AG04449 (cell line): Measurements from ENCODE around the gene DOCK4.

Experiments used
- CTCF ChIA-PET: fragments of 350-600 bp; formaldehyde crosslinking; extraction: SDS; loops from one replicate; lab custom pipeline; 2021; ENCODE audit warnings: antibody characterized with exemption; lab: Yijun Ruan, JAX
- POLR2A ChIA-PET: fragments of 400-600, 350-600 bp; formaldehyde crosslinking; extraction: SDS; loops from one replicate; lab custom pipeline; 2020; ENCODE audit warnings: antibody characterized with exemption, inconsistent platforms; lab: Yijun Ruan, JAX
- DNase-seq: peaks from one replicate; pipeline ENCODE4 v3.0.0-alpha.2; 2010; ENCODE audit warnings: low read depth, low spot score
- H3K4me3 ChIP-seq: 2 replicates; pipeline ENCODE4 v1.5.1; 2011; ENCODE audit warnings: low read depth, mild to moderate bottlenecking, control low read depth, low read length
- CTCF ChIP-seq: IDR thresholded peaks from one replicate; pipeline ENCODE4 v1.5.1; 2011; ENCODE audit warnings: mild to moderate bottlenecking, moderate library complexity, low read length, control low read depth, inconsistent platforms; ENCODE audit not compliant: insufficient read depth; ENCODE audit errors: missing control alignments

The DOCK4 gene

GRCh38 chr7:111750228-111750627, 456.0 kb downstream of the DOCK4 start:
- no peak for TF ChIP-seq CTCF
- ChIA-PET CTCF (interaction anchor here (1.3 to 16.6 kb wide), 4 partner anchors 9 to 103 kb away, joined by 5 to 549 read pairs (median 9); no protein-coding TSS in a partner anchor), POLR2A (no interaction called here)
- no peak for DNase-seq
- no peak overlapping the region for H3K4me3 ChIP-seq

- no peak for DNase-seq
- TF ChIP-seq CTCF: no peak
- POLR2A ChIA-PET: no interaction called here
- CTCF ChIA-PET: interaction anchor here (1.0 to 16.6 kb wide), 5 partner anchors 8 to 104 kb away, joined by 3 to 549 read pairs (median 6); no protein-coding TSS in a partner anchor
- no peak overlapping the region for H3K4me3 ChIP-seq
Measured at GRCh38 chr7:111749625-111750024, 456.6 kb downstream of the DOCK4 start.

GRCh38 chr7:111747718-111748117, 458.5 kb downstream of the DOCK4 start:
- no peak for DNase-seq
- ChIA-PET POLR2A (no interaction called here), CTCF (interaction anchor here (1.7 to 16.6 kb wide), 2 partner anchors 105 to 732 kb away, joined by 4 to 549 read pairs; no protein-coding TSS in a partner anchor)
- H3K4me3 ChIP-seq: no peak overlapping the region
- TF ChIP-seq CTCF: no peak

- DNase-seq: no peak
- no peak overlapping the region for H3K4me3 ChIP-seq
- CTCF ChIA-PET: interaction anchor here (1.0 to 1.7 kb wide), 2 partner anchors 110 to 733 kb away, joined by 3 to 4 read pairs; no protein-coding TSS in a partner anchor
- POLR2A ChIA-PET: no interaction called here
- no peak for TF ChIP-seq CTCF
Measured at GRCh38 chr7:111746950-111747349, 459.2 kb downstream of the DOCK4 start.

- CTCF ChIA-PET: interaction anchor here (0.7 to 2.5 kb wide), 11 partner anchors 8 to 752 kb away, joined by 3 to 42 read pairs (median 5); no protein-coding TSS in a partner anchor
- POLR2A ChIA-PET: interaction anchor here (0.8 to 1.0 kb wide), 2 partner anchors 110 to 706 kb away, joined by 3 read pairs; partner anchors contain the start of gene IFRD1
- DNase-seq: peak; percentile 54
- no peak for TF ChIP-seq CTCF
- no peak overlapping the region for H3K4me3 ChIP-seq
Measured at GRCh38 chr7:111744501-111745155, 461.6 kb downstream of the DOCK4 start.

GRCh38 chr7:111743244-111743847, 462.9 kb downstream of the DOCK4 start:
- CTCF ChIA-PET: interaction anchor here (0.8 to 2.5 kb wide), 13 partner anchors 7 to 756 kb away, joined by 3 to 42 read pairs (median 4); no protein-coding TSS in a partner anchor
- POLR2A ChIA-PET: no interaction called here
- DNase-seq: no peak
- no peak for TF ChIP-seq CTCF
- no peak overlapping the region for H3K4me3 ChIP-seq
